ENCODE results near the gene DAD1. TPM values are rescaled to one million over a fixed set of nuclear protein-coding genes. Genes with fewer than 3 reads are reported as not detected.

The DAD1 gene
- total and polyA plus RNA-seq, 2 of the 8 experiments (the other 6 are each of a cell fraction or from before 2014, with no cell fraction given): 131 to 440 TPM

DNA sequence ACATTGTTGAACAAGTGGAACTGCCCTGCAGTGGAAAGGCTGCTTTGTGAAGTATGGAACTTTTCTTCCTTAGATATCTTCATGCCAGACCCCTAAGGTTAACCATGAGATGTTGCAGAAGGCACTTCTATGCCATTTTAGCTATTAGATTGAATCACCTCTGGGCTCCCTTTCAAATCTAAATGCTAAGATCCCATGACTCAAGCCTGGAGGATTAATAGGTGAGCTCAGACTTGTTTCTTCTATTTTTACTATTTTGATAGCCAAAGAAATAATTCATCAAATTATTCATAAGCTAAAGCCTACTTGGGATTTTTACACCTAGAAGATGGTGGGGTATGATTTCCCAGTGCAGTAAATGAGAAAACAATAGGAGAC is 64.3 kb downstream of the DAD1 start:
- H3K4me2 ChIP-seq (ENCODE audit: insufficient read depth in 1 of 2, low read depth in 2 of 2, low read length in 2 of 2): no peak overlapping the region
- H2AK5ac ChIP-seq (ENCODE audit: low read depth, low read length): no peak overlapping the region
- no peaks in the 10 kb centered on the region for H3K27me3 ChIP-seq (replicated peaks in 1 of 4; ENCODE audit: control insufficient read depth in 3 of 4, extremely low read depth in 1 of 4, insufficient read depth in 3 of 4, low read length in 3 of 4)
- H3K4me1 ChIP-seq (replicated peaks in 1 of 4; ENCODE audit: control insufficient read depth in 3 of 4, insufficient read depth in 4 of 4, low read length in 3 of 4): no peaks in the 10 kb centered on the region; a peak in 1 of 7 replicates
- H2BK5ac ChIP-seq (ENCODE audit: low read depth, low read length): no peak overlapping the region
- H2BK12ac ChIP-seq (ENCODE audit: low read depth, low read length): no peak overlapping the region
- H4K5ac ChIP-seq (ENCODE audit: insufficient read length, low read depth, low read length): no peak overlapping the region
- no peaks in the 10 kb centered on the region for H3K9me3 ChIP-seq (ENCODE audit: insufficient read depth in 2 of 2, low read depth in 1 of 2, low read length in 1 of 2)
- H3K36me3 ChIP-seq (ENCODE audit: control insufficient read depth in 2 of 4, insufficient read depth in 4 of 4, low read length in 3 of 4): no peaks in the 10 kb centered on the region
- no peak overlapping the region for H3K27ac ChIP-seq (ENCODE audit: low read depth, low read length)
- H3K56ac ChIP-seq (replicated peaks; ENCODE audit: insufficient read length, low read depth, low read length): no peak overlapping the region
- H2BK120ac ChIP-seq (replicated peaks; ENCODE audit: low read depth, low read length): no peak overlapping the region
- no peak for FAIRE-seq
- H3K23ac ChIP-seq (ENCODE audit: insufficient read length): no peak overlapping the region
- H2AFZ ChIP-seq (ENCODE audit: low read length): no peak overlapping the region
- ChIA-PET CTCF (ENCODE audit: partially characterized antibody) (interaction anchor here (0.7 to 1.0 kb wide), 3 partner anchors 14 to 124 kb away, joined by 3 read pairs; no protein-coding TSS in a partner anchor), POLR2A (ENCODE audit: partially characterized antibody) (no interaction called here)
- no peak overlapping the region for H3K9ac ChIP-seq (replicated peaks in 1 of 4; ENCODE audit: extremely low read depth in 1 of 4, low read depth in 3 of 4, low read length in 3 of 4)
- no peak overlapping the region for H2BK15ac ChIP-seq (ENCODE audit: low read length)
- H3K23me2 ChIP-seq (ENCODE audit: low read depth, low read length): no peaks in the 10 kb centered on the region
- H2BK20ac ChIP-seq (ENCODE audit: low read length): no peak overlapping the region
- TF ChIP-seq NANOG (IDR thresholded peaks at IDR 0.05; ENCODE audit: insufficient read depth, low read depth, low read length, poor library complexity, severe bottlenecking): no peak
- no peak for TF ChIP-seq SAP30 (IDR thresholded peaks at IDR 0.05; ENCODE audit: insufficient read depth, insufficient replicate concordance, low read length)
- no peak for TF ChIP-seq MAFK (IDR thresholded peaks at IDR 0.05; ENCODE audit: low read depth, low read length)
- no peak for TF ChIP-seq POLR2A (IDR thresholded peaks at IDR 0.05; ENCODE audit: control extremely low read depth in 1 of 2, low read depth in 2 of 2, low read length in 2 of 2)
- no peak for TF ChIP-seq CTBP2 (IDR thresholded peaks at IDR 0.05; ENCODE audit: borderline replicate concordance, insufficient read depth, insufficient read length, low read length)
- TF ChIP-seq RNF2 (IDR thresholded peaks at IDR 0.05; ENCODE audit: borderline replicate concordance, low read depth, low read length, missing control alignments, poor library complexity, severe bottlenecking): no peak
- TF ChIP-seq ASH2L (IDR thresholded peaks at IDR 0.05; ENCODE audit: low read length): no peak
- no peak for TF ChIP-seq RAD21 (IDR thresholded peaks at IDR 0.05 in 1 of 2, conservative IDR thresholded peaks at IDR 0.05 in 1 of 2; ENCODE audit: low read depth in 2 of 2, low read length in 2 of 2)
- DNase-seq (ENCODE audit: low read depth in 1 of 2, low spot score in 2 of 2): no peak
- H3K4ac ChIP-seq (replicated peaks; ENCODE audit: insufficient read length, low read depth, low read length): no peak overlapping the region
- no peaks in the 10 kb centered on the region for H4K20me1 ChIP-seq (replicated peaks in 1 of 2; ENCODE audit: control insufficient read depth in 1 of 2, insufficient read depth in 2 of 2, low read length in 2 of 2)
- H3K14ac ChIP-seq (ENCODE audit: insufficient read length): no peak overlapping the region
- no peaks in the 10 kb centered on the region for H3K79me2 ChIP-seq (ENCODE audit: control insufficient read depth in 1 of 2, insufficient read depth in 2 of 2, low read length in 2 of 2)
- no peak overlapping the region for H3K4me3 ChIP-seq (ENCODE audit: extremely low read depth in 1 of 4, insufficient read depth in 2 of 4, low read depth in 3 of 4, low read length in 4 of 4)
- H3K18ac ChIP-seq (ENCODE audit: extremely low read depth, low read length): no peak overlapping the region
- H4K91ac ChIP-seq (replicated peaks; ENCODE audit: insufficient read length, low read length): no peak overlapping the region
- H4K8ac ChIP-seq (ENCODE audit: extremely low read depth, insufficient read depth, low read length): no peak overlapping the region
- no peaks in the 10 kb centered on the region for H3K79me1 ChIP-seq (ENCODE audit: low read depth, low read length)
